Calu3 (cell line): ENCODE data around the gene FASTK. TPM values are rescaled to one million over a fixed set of nuclear protein-coding genes. Genes with fewer than 3 reads are reported as not detected.

ENCODE experiments used
- BruUV-seq: library from RNA; stranded (reverse); fragments of 400-500 nt; replicated peaks from 2 replicates; lab custom pipeline; 2021; lab: Mats Ljungman, UMichigan
- CTCF ChIA-PET: fragments of 300-600 bp; sonication (Branson Sonifier 250); formaldehyde crosslinking; loops from one replicate; lab custom pipeline; 2022; ENCODE audit warnings: antibody characterized with exemption; lab: Charles Lee
- DNase-seq: peaks from one replicate; pipeline ENCODE4 v3.0.0; 2022
- H3K27ac Mint-ChIP-seq: one replicate; pipeline ENCODE4 v1.8.0; 2022; ENCODE audit warnings: mixed read lengths; ENCODE audit not compliant: unreplicated experiment
- H3K27me3 Mint-ChIP-seq: one replicate; pipeline ENCODE4 v1.8.0; 2022; ENCODE audit warnings: mixed read lengths; ENCODE audit not compliant: unreplicated experiment
- H3K36me3 Mint-ChIP-seq: one replicate; pipeline ENCODE4 v1.8.0; 2022; ENCODE audit warnings: mild to moderate bottlenecking, moderate library complexity, mixed read lengths; ENCODE audit not compliant: insufficient read depth, unreplicated experiment
- H3K4me1 Mint-ChIP-seq: one replicate; pipeline ENCODE4 v1.8.0; 2022; ENCODE audit warnings: mild to moderate bottlenecking, low read depth, mixed read lengths; ENCODE audit not compliant: unreplicated experiment
- H3K4me3 Mint-ChIP-seq: one replicate; pipeline ENCODE4 v1.8.0; 2022; ENCODE audit warnings: mild to moderate bottlenecking, low read depth, moderate library complexity, mixed read lengths; ENCODE audit not compliant: unreplicated experiment
- H3K9me3 Mint-ChIP-seq: one replicate; pipeline ENCODE4 v1.8.0; 2022; ENCODE audit warnings: low read depth, mixed read lengths; ENCODE audit not compliant: unreplicated experiment
- intact Hi-C: fragments of 100-400 bp; cut with micrococcal nuclease; formaldehyde crosslinking; loops from one replicate; pipeline ENCODE4 v1.10.0; 2022; ENCODE audit not compliant: unreplicated experiment
- total RNA-seq: library from RNA; stranded (reverse); gene quantifications from 2 replicates; pipeline ENCODE4 v1.2.3, GENCODE V29; 2022
- TF ChIP-seq, protein P1 (sequence below): fragments of 200-600 bp; IDR thresholded peaks from one replicate; pipeline ENCODE4 v1.8.0; 2022; ENCODE audit warnings: antibody characterized with exemption; ENCODE audit not compliant: unreplicated experiment

FASTK gene
- total RNA-seq, 1 experiment from 2014 or later = 113 TPM

GRCh38 chr7:151128716-151129115 is 48.1 kb upstream of the FASTK start:
- Mint-ChIP-seq H3K9me3 (no peaks in the 10 kb centered on the region), H3K4me3 (no peak overlapping the region), H3K4me1 (no peaks in the 10 kb centered on the region), H3K27ac (no peak overlapping the region), H3K27me3 (no peaks in the 10 kb centered on the region), H3K36me3 (peaks cover 27% of the 10 kb centered on the region)
- intact Hi-C loops = no loop called here
- CTCF ChIA-PET = interaction anchor here (0.8 kb wide), 1 partner anchor 100 kb away, joined by 3 read pairs; the partner anchor contains the start of gene ABCB8
- TF ChIP-seq, protein P1, sequence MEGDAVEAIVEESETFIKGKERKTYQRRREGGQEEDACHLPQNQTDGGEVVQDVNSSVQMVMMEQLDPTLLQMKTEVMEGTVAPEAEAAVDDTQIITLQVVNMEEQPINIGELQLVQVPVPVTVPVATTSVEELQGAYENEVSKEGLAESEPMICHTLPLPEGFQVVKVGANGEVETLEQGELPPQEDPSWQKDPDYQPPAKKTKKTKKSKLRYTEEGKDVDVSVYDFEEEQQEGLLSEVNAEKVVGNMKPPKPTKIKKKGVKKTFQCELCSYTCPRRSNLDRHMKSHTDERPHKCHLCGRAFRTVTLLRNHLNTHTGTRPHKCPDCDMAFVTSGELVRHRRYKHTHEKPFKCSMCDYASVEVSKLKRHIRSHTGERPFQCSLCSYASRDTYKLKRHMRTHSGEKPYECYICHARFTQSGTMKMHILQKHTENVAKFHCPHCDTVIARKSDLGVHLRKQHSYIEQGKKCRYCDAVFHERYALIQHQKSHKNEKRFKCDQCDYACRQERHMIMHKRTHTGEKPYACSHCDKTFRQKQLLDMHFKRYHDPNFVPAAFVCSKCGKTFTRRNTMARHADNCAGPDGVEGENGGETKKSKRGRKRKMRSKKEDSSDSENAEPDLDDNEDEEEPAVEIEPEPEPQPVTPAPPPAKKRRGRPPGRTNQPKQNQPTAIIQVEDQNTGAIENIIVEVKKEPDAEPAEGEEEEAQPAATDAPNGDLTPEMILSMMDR = no peak
- no TSS peak for BruUV-seq
- no peak for DNase-seq

DNA sequence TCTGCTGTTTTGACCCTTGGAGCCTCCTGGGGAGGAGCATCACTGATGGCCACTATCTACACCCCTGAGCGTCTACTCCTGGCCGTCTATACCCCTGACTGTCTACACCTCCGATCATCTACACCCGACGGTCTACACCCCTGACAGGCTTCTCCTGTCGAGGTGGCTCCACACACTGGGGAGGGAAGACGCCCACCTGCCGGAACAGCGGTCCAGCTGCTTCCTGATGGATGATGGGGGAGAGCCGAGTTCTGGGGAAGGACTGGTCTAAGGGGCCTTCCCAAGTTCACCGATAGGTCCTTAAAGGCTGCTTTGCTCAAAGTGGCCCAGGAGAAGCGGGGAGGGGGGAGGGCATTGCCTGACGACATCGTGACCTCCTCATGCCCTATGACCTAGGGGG is 47.5 kb upstream of the FASTK start:
- intact Hi-C loops = no loop called here
- Mint-ChIP-seq H3K4me3 (no peak overlapping the region), H3K36me3 (peaks cover 32% of the 10 kb centered on the region), H3K27ac (no peak overlapping the region), H3K4me1 (no peaks in the 10 kb centered on the region), H3K9me3 (no peaks in the 10 kb centered on the region), H3K27me3 (no peaks in the 10 kb centered on the region)
- BruUV-seq = no TSS peak
- CTCF ChIA-PET = no interaction called here
- DNase-seq = no peak
- TF ChIP-seq, protein P1 = no peak

- DNase-seq = no peak
- CTCF ChIA-PET = no interaction called here
- no peak overlapping the region for H3K27ac Mint-ChIP-seq
- H3K4me3 Mint-ChIP-seq = no peak overlapping the region
- peaks cover 29% of the 10 kb centered on the region for H3K36me3 Mint-ChIP-seq
- TF ChIP-seq, protein P1 = no peak
- intact Hi-C loops = no loop called here
- no peaks in the 10 kb centered on the region for H3K9me3 Mint-ChIP-seq
- no TSS peak for BruUV-seq
- no peaks in the 10 kb centered on the region for H3K27me3 Mint-ChIP-seq
- H3K4me1 Mint-ChIP-seq = no peaks in the 10 kb centered on the region
These were observed 46.0 kb upstream of the FASTK start for GRCh38 chr7:151126491-151127137.

DNA sequence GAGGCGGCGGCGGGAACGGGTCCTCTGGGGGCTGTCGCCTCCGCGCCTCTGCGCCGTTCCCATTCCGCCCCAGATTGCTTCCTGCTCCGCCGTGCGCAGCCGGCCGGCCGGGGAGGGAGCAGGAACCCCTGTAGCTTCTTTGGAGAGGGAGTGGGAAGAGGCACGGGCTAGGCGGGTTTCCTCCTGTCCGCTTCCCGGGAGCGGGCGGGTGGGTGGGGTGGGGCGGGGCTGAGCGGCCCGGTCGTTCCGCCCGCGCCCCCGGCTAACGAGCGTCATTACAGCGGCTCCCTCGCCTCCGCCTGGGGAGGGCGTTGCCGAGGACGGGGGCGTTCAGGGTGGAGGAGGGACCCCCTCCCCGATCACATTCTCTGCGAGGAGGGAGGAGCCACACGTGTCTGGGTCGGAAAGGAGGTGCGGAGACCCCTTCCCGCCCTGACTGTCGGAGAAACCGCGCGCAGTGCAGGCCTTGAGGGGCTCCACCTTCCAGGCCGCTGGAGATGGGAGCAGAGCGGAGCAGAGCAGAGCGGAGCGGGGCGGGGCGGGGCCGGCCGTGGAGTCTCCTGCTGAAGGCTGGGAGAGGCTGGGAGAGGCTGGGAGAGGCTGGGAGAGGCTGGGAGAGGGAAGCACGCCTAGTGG is 45.4 kb upstream of the FASTK start:
- H3K27me3 Mint-ChIP-seq = no peaks in the 10 kb centered on the region

More for the DNA sequence above, 45.4 kb upstream of the FASTK start:
- H3K4me1 Mint-ChIP-seq = no peaks in the 10 kb centered on the region
- H3K9me3 Mint-ChIP-seq = no peaks in the 10 kb centered on the region
- no TSS peak for BruUV-seq
- peak overlapping the region; percentile 65 for H3K4me3 Mint-ChIP-seq
- H3K36me3 Mint-ChIP-seq = peaks cover 27% of the 10 kb centered on the region
- CTCF ChIA-PET = interaction anchor here (0.6 kb wide), 1 partner anchor 165 kb away, joined by 4 read pairs; no protein-coding TSS in a partner anchor
- no peak overlapping the region for H3K27ac Mint-ChIP-seq
- TF ChIP-seq, protein P1 = no peak
- DNase-seq = no peak
- intact Hi-C loops = no loop called here
